ENCODE results near the gene DCDC2.
"Not testable (repeated sequence)": the region's sequence is repeated elsewhere in the genome, so short reads cannot be mapped to it uniquely, and the experiment has no call there.

The DCDC2 gene

GRCh38 chr6:24357336-24358218 is at the start of gene DCDC2:
Gene DCDC2 (minus strand): TSS chr6:24358059. CDS start chr6:24357750, 309 bp downstream.
- peak; percentile 21 for DNase-seq

DNA sequence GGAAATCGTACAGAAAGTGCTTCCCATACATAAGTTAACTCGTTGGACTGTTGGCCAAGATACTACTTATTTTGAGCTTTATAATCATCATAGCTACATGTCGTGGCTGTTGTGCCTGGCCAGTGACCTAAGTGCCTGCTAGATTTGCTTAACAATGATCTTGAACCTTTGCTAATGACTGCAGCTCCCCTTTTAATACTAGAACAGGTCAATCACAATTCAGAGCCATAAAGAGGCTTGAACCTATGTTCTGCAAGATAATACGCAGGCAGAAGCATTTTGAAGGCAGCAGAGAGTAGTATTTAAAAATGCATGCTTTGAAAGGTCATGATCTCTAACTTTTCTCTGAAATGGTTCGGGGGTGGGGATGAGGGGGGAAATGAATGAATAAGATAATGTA is 47.4 kb upstream of the DCDC2 start:
- no peak for DNase-seq

GRCh38 chr6:24403501-24403824 is 45.6 kb upstream of the DCDC2 start:
- no peak for DNase-seq

GRCh38 chr6:24402697-24403500 is 45.0 kb upstream of the DCDC2 start, which contains the start of gene MRS2:
Gene MRS2 (plus strand): TSS chr6:24402936. CDS start chr6:24403047, 111 bp downstream.
- peak; percentile 78 for DNase-seq

GRCh38 chr6:24401458-24401857 is 43.6 kb upstream of the DCDC2 start:
- DNase-seq = no peak

GRCh38 chr6:24400045-24401039 is 42.5 kb upstream of the DCDC2 start:
- DNase-seq = not testable (repeated sequence)

DNA sequence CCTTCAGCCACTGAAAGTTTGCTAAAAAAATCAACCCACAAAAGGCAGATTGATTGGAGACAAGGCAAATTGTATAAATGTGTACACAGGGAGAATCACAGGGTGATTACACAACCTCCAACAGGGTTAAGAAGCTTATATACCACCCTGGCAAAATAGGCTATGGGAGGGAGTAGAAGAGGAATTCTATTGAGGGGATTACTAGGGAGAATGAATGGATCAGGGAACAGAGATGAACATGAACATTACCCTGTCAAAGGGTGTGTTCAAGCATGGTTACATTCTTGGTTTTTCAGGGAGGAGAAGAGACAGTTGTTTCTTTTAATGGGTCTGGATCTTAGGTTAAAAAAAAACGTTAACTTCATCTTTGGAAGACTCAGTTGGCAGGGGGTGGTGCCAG is 39.8 kb upstream of the DCDC2 start:
- no peak for DNase-seq

GRCh38 chr6:24396824-24397223 is 39.0 kb upstream of the DCDC2 start:
- no peak for DNase-seq

GRCh38 chr6:24394780-24395437 is 37.0 kb upstream of the DCDC2 start:
- DNase-seq = no peak

GRCh38 chr6:24394061-24394779 is 36.4 kb upstream of the DCDC2 start:
- no peak for DNase-seq

DNA sequence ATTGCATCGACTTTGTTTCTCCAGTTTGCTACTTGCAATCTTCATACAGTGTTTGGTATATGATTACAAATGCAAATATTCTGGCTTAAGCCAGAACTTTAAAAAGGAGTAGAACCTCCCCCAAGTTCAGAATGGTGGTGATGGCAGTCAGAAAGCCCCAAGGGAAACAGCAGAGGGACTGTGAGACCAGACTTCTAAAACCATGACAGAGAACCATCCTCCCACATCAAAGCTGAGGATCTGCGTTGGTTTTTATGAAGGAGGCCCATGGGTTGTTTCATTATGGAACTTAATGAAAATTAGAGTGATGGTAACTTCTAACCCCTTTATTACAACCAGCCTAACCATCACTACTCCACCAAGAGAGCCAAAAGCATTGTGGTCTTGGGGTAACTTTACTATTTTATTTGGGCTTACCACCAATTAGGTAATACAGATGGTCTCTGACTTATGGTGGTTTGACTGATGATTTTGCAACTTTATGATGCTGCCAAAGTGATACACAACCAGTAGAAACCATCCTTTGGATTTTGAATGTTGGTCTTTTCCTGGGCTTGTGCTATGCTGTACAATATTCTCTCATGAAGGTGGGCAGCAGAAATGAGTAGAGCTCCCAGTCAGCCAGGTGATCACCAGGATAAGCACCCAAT is 34.0 kb upstream of the DCDC2 start:
- no peak for DNase-seq

GRCh38 chr6:24391208-24391607 is 33.3 kb upstream of the DCDC2 start:
- DNase-seq = no peak

DNA sequence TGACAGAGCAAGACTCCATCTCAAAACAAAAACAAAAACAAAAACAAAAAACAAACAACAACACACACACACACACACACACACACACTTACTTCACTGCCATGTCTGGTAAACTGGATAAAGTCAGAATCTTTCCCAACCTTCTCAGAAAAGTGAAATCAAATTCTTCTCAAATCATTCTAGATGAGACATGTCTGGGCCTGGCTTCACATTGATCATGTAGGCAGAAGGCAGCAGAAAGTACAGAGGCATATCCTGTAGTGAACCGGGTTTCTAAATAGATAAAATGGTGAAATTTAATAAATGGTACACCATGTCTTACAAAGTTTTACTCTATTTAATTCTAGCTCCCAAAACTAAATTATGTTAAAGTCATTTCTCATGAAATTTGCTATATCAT is 30.0 kb upstream of the DCDC2 start:
- DNase-seq = no peak

- DNase-seq = no peak
Measured at GRCh38 chr6:24385536-24386269, 27.8 kb upstream of the DCDC2 start.

DNA sequence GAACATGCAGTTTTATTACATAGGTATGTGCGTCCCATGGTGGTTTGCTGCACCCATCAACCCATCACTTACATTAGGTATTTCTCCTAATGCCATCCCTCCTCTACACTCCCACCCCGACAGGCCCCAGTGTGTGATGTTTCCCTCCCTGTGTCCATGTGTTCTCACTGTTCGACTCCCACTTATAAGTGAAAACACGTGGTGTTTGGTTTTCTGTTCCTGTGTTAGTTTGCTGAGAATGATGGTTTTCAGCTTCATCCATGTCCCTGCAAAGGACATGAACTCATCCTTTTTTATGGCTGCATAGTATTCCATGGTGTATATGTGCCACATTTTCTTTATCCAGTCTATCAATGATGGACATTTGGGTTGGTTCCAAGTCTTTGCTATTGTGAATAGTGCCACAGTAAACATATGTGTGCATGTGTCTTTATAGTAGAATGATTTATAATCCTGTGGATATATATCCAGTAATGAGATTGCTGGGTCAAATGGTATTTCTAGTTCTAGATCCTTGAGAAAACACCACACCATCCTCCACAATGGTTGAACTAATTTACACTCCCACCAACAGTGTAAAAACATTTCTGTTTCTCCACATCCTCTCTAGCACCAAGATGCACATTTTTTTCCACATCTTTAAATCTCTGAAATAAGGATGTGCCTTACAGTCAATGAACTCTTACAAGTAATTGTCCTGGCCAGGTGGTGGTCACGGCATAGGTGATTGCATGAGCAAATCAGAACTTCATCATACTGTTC is 26.7 kb upstream of the DCDC2 start:
- DNase-seq = not testable (repeated sequence)

DNA sequence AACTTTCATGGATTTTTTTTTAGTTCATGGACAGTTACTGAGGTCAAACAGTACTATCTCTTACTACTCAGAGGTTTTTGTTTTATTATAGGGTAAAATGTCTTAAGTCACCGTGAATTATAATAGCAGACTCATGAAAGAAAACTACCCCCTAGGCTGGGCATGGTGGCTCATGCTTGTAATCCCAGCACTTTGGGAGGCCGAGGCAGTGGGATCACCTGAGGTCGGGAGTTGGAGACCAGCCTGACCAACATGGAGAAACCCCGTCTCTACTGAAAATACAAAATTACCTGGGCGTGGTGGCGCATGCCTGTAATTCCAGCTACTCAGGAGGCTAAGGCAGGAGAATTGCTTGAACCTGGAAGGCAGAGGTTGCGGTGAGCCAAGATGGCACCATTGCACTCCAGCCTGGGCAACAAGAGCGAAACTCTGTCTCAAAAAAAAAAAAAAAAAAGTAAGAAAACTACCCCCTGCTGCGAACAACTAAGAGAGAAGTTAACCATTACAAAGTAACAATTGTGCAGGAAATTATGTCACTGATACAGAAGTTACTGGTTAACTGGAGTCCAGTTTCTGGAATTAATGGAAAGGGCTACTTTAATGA is 25.1 kb upstream of the DCDC2 start:
- not testable (repeated sequence) for DNase-seq

- no peak for DNase-seq
Measured at GRCh38 chr6:24382220-24382540, 24.3 kb upstream of the DCDC2 start.

GRCh38 chr6:24381476-24382219 is 23.8 kb upstream of the DCDC2 start:
- DNase-seq = no peak

All from stimulated activated naive CD4-positive, alpha-beta T cell treated with Interleukin-2 at 50 U/mL for 16 hours (primary cell).